ENCODE results near the gene CDKN3.

The CDKN3 gene, protein sequence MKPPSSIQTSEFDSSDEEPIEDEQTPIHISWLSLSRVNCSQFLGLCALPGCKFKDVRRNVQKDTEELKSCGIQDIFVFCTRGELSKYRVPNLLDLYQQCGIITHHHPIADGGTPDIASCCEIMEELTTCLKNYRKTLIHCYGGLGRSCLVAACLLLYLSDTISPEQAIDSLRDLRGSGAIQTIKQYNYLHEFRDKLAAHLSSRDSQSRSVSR

DNA sequence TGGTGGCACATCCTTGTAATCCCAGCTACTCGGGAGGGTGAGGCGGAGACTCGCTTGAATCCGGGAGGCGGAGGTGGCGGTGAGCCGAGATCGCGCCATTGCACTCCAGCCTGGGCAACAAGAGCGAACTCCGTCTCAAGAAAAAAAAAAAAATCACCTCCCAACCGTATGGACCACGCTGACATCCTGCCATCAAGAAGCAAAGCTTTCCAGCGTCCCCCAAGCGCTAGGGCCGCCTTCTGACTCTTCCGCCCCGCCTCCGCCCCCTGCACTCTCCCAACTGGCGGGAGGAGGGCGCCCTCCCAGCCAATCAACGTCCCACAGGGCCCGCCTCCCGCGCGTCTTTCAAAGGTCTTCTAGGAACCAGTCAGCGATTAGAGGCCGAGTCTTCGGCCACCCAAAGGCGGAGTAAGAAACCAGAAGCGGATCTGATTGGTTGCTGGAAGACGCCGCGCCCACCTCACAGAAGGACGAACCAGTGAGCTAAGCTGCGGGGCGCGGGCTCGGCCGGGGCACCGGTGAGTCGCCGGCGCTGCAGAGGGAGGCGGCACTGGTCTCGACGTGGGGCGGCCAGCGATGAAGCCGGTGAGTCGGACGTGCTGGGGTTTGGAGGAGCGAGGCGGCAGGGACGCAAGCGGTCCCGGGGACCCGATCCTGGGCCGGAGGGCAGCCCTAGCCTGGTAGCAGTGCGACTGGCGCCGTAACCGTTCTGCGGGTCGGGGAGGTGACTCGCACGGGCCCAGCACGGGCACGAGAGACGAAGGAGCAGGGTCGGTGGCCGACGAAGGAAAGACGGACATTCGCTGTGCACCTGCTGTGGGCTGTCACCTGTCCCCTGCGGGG, at the start of gene CDKN3:
Gene CDKN3 (plus strand): TSS at position 515 of the 843 bp plus-strand sequence. CDS start 62 bp downstream, at position 577.
- peak; percentile 91 to 97 for DNase-seq (ENCODE audit: low read depth in 2 of 2)

DNA sequence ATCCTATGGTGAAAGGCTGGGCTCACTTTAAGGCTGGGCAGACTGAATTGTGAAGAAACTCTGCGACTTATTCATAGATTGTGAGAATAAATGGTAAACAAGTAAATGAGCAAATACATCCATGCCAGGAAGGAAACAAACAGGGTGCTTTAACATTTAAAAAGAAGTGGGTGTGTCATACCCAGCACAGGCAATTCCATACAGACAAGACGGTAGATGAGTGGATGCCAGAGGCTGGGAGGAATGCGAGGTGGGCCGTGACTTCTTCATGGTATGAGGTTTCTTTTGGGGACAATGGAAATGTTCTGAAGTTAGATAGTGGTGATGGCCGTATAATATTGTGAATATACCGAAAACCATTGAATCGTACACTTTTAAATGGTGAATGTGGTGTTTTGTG, 49.8 kb upstream of the CDKN3 start:
- no peak for DNase-seq (ENCODE audit: low read depth in 2 of 2)

DNA sequence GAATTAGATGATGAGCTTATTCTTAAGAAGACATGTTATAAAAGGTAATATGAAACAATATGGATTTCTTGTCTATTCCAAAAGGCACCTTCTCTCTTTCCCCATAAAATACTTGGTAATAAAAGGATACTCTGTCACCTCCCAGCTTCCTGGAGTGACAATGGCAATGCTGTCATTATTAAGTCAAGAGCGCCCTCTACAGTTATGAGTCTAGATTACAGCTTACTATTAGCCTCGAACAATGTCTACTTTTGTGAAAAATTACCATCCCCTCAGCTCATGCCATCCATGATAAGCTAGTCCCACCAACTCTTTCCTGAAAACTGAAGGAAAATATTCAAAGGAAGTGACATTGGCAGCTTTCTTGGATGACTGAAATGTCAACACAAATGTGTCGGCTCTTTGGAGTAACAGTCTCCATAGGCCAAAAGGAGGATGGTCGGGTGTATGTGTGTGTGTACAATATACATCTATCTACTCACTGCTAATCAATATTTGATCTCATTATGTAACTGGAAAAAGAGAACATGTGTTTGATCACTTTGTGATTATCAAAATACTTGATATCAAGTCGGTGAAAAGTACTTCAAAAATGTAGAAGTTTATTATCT, 48.7 kb upstream of the CDKN3 start:
- no peak for DNase-seq (ENCODE audit: low read depth in 2 of 2)

DNA sequence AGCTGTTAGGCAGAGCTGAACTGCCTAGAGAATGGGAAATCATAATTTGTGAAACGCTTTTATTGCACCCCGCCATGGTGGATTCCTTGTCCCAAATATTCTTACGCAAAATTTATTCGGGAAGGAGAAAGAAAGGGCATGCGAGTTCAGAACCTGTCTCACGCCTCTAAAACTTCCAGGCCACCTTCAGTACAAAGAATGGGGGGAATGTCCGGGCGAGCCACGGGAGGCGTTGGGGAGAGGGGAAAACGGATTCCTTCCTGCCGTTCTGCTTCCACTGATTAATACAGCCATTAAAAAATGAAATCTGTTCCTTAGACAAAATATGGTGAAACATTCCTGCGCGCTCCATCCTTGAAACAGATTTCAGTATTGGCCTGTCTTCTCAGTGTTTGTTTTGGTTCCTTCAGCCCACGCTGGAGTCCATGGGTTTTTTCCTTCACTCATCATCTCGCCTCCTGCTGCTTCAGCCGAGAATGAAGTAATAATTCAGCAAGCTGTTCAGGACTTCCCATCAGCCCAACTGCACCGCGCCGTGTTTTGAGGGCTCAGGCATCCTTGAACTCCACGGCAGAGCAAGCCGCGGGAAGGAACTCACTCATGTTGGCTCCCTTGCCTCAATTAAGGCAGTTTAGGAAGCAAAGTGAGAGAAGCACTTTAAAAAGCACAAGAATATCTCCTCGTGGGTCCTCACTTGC, 47.7 kb upstream of the CDKN3 start:
- DNase-seq (ENCODE audit: low read depth in 2 of 2): no peak

DNA sequence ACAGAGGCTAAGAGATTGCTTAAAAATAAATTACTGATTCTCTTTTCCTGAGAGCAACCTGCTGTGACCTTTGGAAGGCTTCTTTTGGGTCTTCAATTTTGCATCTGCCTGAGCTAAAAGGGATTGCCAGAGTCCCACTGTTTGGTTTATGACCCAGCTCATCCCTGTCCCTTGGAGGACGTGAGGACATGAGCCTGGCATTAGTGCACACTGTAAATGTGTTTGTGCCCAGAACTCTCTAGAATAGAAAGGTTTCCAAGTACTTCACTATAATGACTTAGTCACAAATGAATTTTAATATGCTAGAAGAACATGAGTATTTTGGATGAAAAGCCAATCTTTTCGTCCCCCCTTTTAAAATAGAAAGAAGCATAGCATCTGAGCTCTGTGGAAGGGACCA, 47.1 kb upstream of the CDKN3 start:
- no peak for DNase-seq (ENCODE audit: low read depth in 2 of 2)

DNA sequence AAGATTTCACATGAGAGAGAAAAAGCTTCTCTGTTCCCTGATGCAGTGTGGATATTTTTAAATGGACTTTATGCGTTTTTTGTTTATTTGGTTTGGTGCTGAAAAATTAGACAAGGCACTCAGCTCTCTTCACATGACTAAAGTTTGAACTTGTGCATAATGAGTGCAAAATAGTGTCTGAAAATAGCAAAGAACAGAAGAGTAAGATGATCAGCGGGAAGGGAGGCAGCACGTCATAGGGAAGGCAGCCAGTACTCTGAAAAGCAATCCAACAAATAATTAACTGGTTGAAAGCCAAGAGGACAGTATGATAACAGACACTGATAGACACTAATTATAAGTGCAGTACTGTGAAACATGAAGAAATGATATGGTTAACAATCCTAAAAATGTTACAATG, 46.6 kb upstream of the CDKN3 start:
- no peak for DNase-seq (ENCODE audit: low read depth in 2 of 2)

DNA sequence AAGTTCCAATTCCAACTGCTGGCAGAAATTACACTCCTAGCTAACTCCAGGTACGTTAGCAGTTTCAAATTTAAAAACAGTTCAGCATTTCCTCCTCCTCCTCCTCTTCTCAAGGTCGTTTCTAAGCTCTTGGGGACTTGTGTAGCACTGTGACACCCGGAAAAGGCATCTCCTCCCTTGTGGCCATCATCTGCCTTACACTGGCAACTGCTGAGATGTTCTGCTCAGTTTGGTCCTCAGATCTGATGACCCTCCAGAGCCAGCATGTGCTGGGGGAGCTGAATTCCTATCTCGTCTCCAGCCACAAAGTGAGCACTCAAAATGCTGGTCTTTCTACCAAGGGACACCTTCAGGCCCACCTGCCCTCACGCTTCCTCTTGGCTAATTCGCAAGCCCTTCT, 43.5 kb upstream of the CDKN3 start:
- DNase-seq (ENCODE audit: low read depth in 2 of 2): no peak

DNA sequence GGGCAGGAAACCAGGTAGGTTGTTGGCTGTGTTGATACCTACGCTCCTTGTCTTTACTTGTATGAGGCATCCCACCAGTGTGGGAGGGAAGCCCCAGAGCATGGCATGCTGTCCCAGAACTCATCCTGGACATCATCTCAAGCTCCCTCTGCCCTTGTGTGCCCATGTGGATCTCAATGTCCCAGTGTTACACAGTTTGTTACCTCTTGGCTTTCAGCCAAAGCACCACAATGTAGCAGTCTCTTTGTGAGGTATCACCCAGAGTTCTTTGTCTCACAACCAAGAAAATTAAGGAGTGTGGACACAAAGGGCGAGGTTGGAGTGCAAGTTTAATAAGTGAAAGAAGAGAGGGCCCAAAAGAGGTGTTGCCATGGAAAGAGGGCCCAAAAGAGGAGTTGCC, 43.1 kb upstream of the CDKN3 start:
- DNase-seq (ENCODE audit: low read depth in 2 of 2): no peak

DNA sequence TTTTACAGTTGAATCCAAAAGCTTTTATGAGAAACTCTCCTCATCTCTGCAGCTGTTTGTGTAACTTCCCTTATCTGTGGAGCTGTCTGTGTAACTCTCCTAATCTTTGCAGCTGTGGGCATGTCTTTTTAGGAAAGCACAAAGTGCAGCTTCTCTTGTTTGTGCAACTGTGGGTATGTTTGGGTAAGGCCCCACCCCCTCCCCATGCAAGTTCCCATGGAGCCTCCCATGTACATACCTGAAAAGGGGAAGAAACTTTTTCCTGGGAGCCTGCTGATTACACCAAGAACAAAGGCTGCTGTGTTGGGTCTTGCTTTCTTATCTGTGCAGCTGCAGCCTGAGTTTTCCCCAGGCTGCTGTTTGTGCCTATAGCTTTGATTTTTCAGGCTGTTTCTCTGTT, 42.7 kb upstream of the CDKN3 start:
- no peak for DNase-seq (ENCODE audit: low read depth in 2 of 2)

DNA sequence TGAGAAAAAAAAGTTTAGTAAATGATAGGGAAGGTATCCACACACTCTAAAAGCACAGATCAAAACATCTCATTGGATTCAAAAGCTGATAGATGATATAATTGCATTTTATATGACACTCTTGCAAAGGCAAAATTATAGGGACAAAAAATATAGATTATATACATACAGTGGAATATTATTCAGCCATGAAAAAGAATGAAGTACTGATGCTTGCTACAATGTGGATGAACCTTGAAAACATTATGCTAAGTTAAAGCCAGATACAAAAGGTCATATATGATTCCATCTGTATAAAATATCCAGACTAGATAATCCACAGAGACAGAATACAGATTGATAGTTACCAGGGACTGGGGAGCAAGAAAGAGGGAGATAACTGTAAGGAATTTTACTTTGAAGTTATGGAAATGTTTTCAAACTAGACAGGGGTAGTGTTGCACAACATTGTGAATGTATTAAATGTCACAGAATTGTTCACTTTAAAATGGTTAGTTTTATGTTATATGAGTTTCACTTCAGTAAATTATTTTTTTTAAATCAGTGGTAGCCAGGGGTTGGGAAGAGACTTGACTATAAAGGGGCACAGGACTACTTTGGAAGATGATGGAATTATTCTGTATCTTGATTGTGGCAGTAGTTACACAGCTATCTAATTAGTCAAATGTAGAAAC, 41.7 kb upstream of the CDKN3 start:
- DNase-seq (ENCODE audit: low read depth in 2 of 2): no peak

DNA sequence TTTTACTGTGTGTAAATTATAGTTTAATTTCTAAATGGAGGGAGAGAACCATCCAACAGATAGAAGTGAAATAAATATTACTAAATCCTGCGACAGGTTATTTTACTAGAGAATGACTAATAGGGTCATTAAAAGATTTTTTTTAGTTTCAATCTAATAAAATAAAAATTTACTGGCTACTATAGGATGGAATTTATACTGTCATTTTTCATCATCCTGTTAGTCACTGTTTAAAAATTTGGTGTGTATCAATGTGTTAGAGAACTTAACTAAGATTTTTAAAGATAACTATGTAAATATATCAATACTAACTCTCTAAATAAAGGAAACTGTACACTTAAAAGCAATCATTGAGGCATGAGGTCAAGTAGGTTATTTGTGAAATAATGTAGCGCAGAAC, 41.1 kb upstream of the CDKN3 start:
- DNase-seq (ENCODE audit: low read depth in 2 of 2): no peak

DNA sequence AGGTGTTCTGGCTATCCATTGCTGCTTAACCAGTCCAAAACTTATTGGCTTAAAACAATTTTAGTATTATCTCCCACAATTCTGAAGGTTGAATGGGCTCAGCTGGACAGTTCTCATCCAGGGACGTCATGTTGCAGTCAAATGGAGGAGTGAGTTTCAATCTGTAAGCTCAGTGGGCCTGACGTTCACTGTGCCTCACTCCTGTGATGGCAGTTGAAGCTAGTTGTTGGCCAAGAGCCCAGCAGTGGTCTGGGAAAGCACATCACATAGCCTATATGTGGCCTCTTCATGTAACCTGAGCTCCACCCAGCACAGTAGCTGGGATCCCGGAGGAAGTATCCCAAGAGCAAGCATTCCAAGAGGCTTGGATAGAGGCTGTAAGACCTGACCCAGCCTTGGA, 40.6 kb upstream of the CDKN3 start:
- no peak for DNase-seq (ENCODE audit: low read depth in 2 of 2)

DNA sequence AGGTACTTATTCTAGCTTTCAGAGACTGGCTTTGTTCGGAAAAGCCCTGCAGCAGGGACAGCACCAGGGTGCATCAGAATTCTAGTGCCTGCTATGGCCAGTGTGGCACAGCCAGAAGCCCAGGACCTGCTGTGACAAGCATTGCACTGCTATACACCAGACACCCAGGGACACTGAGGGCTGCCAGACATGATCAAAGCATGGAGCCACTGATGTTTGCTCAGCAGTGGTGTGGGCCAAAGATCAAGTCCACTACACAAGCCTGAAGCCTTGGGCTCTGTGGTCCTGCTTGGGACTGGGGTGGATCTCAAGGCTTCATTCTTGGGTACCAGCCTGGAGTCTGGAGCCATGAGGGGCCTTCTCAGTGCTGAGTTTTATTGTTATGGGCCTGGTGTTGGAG, 36.1 kb upstream of the CDKN3 start:
- DNase-seq (ENCODE audit: low read depth in 2 of 2): no peak

DNA sequence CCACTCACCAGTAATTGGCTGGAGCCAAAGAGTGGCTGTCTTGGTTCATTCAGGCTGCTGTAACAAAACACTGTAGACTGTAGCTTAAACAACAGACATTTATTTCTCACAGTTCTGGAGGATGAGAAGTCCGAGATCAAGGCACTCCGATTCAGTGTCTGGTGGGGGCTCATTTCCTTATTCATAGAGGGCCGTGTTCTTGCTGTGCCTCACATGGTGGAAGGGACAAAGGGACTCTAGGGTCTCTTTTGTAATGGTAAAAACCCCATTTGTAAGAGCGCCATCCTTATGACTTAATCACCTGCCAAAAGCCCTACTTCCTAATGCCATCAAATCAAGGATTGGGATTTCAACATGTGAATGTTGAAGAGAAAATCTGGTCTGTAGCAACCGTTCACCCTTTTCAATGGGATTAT, 34.7 kb upstream of the CDKN3 start:
- DNase-seq (ENCODE audit: low read depth in 2 of 2): no peak

DNA sequence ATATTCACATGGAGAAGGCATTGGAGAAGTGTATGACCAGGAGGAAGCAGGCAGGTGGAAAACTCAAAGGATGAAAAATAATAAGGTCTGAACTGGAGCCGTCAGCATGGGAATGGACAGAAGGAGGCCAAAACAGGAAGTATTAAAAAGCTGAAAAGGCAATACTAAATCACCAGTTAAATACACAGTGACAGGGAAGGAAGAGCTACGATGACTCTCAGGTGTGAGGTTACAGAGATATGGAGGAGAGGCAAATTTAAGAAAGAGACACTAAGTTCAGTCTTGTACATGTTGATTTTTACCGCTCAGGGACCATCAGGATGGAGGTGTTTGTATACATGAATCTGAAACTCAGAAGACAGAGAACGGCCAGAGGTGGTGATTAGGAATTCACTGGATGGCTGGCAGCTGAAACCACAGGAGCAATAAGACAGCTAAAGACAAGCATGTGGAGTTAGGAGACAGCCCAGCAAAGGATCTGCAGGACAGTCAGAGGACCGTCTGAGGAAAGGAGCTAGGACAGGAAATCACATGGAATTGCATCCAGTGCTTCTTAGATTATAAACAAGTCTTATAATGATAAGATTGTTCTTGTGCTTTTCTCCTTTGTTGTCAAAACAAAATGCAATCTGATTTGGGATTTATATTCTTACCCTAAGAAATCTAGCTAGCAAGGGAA, 33.9 kb upstream of the CDKN3 start:
- no peak for DNase-seq (ENCODE audit: low read depth in 2 of 2)

DNA sequence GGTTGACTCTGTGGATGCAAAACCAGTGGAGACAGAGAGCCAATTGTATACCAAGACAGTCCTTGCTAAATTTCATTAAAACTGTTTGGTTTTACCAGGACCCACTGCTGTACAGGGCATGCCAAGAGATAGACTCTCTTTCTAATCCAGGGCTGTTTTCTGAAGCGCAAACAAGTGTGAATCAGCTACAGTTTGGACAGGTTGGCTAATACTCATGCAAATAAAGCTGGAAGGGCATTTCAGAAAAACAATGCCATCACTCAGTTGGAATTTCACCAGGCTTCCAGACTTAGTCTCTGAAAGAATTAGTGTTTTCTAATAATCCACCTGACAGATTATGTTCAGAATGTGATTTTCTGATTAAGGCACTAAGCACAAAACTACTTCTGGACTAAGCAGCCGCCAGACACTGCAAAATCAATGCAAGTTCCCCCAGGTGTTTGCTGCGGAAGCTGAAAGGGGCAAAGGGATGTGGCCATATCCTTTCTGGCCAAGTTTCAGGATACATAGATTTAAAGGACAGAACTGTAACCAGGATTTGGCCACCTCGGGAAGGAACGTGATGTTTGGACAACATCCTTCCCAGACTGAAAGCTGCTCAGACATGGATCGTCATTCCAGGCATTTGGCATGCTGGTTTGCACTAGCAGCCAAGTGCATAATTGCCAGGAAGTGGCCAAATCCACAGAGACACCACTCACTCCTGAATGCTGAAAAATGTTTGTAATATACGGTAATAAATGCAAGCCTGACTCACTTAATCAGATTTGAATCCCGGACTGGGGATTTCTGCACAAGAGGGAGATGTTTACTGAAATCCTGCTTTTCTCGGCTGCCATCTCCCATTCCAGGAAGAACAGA, 32.0 kb upstream of the CDKN3 start:
- no peak for DNase-seq (ENCODE audit: low read depth in 2 of 2)

DNA sequence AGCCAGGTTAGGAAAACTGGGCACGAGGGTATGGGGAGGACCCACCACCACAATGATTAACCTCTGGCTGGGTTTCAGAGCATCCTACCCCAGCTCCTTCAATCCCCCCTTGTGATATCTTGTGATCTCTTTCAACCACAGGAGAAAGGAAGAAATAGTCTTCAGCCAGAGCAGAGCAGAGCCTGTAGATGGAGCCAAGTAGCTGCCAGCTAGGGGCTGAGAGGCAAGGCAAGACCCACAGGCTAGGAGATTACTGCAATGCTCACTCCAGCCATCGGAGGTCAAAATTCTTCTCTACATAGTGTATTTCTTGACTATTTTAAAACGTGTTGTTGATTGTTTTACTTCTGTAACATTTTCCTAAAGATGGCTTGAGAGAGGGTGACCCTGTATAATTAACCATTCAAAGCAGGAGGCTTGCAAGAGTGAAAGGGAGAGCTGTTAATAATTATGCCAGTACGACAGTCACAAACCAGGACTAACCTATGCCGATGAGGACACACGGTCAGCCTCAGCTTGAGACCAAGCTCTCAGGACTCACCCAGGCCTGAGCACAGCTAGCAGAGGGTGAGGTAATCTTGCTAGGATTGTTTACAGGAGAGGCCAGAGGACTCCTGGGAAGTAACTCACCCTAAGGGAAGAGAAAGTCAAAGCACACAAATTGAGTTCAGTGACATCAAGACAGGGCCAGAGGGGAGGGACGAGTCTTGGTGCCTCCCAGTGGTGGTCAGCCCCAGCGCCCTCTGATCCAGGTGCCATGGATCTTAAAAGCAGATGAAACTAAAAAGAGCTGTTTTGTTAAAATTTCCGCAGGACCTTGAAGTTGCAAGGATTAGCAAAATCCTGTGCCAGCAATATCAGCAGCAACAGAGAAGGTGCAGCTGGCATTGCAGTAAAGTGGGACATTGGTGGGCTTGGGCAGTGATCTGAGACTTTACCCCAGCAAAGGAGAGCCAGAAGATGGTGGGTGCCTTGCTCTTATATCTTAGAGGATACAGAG, 29.8 kb upstream of the CDKN3 start:
- DNase-seq (ENCODE audit: low read depth in 2 of 2): peak; percentile 2 to 3

DNA sequence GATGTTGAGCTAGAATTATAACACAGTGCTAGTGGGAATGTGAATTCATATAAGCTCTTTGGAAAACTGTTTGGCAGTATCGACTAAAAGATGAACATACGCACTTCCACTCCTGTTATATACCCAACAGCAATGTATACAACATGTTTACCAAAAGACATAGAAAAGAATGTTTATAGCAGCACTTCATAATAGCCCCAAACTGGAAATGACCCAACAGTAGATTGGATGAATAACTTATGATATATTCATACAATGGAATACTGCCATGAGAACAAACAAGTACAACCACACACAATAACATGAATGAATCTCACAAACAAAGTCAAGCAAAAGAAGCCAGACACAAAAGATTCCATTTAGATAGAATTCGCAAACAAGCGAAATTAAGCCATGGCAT, 28.5 kb upstream of the CDKN3 start:
- no peak for DNase-seq (ENCODE audit: low read depth in 2 of 2)

DNA sequence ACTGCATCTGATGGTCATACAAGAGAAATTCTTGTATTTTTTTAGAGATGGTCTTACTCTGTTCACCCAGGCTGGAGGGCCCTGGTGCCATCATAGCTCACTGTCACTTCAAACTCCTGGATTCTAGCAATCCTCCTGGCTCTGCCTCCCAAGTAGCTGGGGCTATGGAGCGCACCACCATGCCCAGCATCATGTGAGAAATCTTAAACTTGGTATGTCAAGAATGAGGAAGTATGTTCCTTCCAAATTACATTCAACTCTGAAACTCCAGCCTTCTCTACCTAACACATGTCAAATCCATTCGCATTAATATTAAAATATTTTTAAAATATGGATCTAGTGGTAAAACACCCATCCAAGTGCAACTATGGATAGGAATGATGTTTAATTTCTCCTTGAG, 27.5 kb upstream of the CDKN3 start:
- DNase-seq (ENCODE audit: low read depth in 2 of 2): no peak

All from stimulated activated CD4-positive, alpha-beta T cell treated with anti-CD3 and anti-CD28 coated beads, Interleukin-4, amount 100 ng/mL, for 48 hours (primary cell).